Uterus (tissue), 2 donors: ENCODE results near the gene KCNK3.

Experiments
- POLR2A ChIP-seq, 2 donors: fragments of 450-650 bp; IDR thresholded peaks; one replicate each; pipeline ENCODE4 v1.6.1; 2016; ENCODE audit warnings: antibody characterized with exemption in 2 of 2, mild to moderate bottlenecking in 1 of 2, moderate library complexity in 1 of 2
- TF ChIP-seq, protein P1 (sequence below), 4 experiments: fragments of 200-600 bp in 2 of 4; fragments of 450-650 bp in 2 of 4; sonication (generic) in 2 of 4; IDR thresholded peaks; one replicate each; pipeline ENCODE4 v1.5.1; 2016 to 2019; ENCODE audit warnings: antibody characterized with exemption in 4 of 4, mild to moderate bottlenecking in 2 of 4, moderate library complexity in 1 of 4

DNA sequence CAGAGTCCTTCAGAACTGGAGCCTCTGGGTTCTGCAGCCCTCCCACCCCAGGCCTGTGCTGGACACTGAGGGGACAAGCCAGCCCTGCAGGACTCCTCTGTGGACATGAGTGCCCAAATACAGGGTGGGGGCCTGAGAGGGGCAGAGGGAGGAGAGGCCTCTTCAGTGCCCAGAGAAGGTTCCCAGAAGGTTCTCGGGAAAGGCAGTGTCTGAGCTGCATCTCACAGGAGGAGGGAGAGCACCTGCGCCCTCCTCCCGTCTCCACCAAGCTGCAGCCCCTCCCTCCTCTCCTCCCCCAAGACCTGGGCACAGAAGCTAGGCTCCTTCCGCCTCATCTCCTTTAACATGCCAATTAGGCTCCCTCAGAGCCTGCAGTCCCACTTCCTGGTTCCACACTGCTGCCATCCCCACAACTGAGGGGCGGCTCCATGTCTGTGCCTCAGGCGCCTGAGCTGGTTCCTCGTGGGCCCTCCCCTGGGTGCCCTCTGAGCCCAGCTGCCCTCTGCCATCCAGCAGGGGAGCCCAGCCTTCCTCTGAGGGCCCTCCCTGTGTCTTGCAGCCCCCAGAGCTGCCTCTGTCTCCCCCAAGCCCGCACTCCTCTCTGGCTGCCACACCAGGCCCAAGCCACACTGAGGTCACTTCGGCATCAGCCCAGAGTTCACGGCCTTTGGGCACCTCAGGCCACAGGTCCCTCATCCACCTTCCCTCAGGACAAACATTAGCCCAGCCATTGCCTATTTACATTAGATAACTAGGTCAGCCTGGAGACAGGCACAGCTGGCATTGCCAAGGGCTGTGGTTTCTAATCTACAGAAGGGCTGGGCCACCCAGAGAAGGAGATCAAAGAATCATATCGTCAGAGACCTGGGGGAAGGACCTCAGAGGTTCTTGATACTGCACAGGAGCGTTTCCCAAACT is 28.9 kb downstream of the KCNK3 start:
- TF ChIP-seq, protein P1, sequence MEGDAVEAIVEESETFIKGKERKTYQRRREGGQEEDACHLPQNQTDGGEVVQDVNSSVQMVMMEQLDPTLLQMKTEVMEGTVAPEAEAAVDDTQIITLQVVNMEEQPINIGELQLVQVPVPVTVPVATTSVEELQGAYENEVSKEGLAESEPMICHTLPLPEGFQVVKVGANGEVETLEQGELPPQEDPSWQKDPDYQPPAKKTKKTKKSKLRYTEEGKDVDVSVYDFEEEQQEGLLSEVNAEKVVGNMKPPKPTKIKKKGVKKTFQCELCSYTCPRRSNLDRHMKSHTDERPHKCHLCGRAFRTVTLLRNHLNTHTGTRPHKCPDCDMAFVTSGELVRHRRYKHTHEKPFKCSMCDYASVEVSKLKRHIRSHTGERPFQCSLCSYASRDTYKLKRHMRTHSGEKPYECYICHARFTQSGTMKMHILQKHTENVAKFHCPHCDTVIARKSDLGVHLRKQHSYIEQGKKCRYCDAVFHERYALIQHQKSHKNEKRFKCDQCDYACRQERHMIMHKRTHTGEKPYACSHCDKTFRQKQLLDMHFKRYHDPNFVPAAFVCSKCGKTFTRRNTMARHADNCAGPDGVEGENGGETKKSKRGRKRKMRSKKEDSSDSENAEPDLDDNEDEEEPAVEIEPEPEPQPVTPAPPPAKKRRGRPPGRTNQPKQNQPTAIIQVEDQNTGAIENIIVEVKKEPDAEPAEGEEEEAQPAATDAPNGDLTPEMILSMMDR (IDR thresholded peaks at IDR 0.05), result no peak
- TF ChIP-seq POLR2A (IDR thresholded peaks at IDR 0.05), result no peak
